DOHH2 (cell line): Measurements from ENCODE around the gene MPI.
"Not testable (repeated sequence)": the region's sequence is repeated elsewhere in the genome, so short reads cannot be mapped to it uniquely, and the experiment has no call there.

Experiments
- H3F3A ChIP-seq: fragments of 200-600 bp; sonication (generic), shearing (Covaris generic); 2 replicates; pipeline ENCODE4 v1.6.0; 2016; ENCODE audit warnings: antibody characterized with exemption, mild to moderate bottlenecking; ENCODE audit not compliant: control insufficient read depth, insufficient read depth
- H3K27ac ChIP-seq: fragments of 200-600 bp; sonication (generic); 2 replicates; pipeline ENCODE4 v1.5.1; 2014; ENCODE audit warnings: low read depth, mild to moderate bottlenecking, low read length, moderate library complexity
- H3K27me3 ChIP-seq: fragments of 200-600 bp; sonication (generic); 2 replicates; pipeline ENCODE4 v1.6.1; 2014; ENCODE audit warnings: mild to moderate bottlenecking, low read length, mixed read lengths; ENCODE audit not compliant: control insufficient read depth
- H3K36me3 ChIP-seq: fragments of 200-600 bp; sonication (generic); 2 replicates; pipeline ENCODE4 v1.6.1; 2014; ENCODE audit warnings: mild to moderate bottlenecking, low read length, moderate library complexity, mixed read lengths; ENCODE audit not compliant: control insufficient read depth
- H3K4me1 ChIP-seq: fragments of 200-600 bp; sonication (generic); 2 replicates; pipeline ENCODE4 v1.6.1; 2014; ENCODE audit warnings: mild to moderate bottlenecking, low read length, mixed read lengths; ENCODE audit not compliant: control insufficient read depth
- H3K4me2 ChIP-seq: fragments of 200-600 bp; sonication (generic); 2 replicates; pipeline ENCODE4 v1.6.0; 2014; ENCODE audit warnings: mild to moderate bottlenecking, low read length, moderate library complexity
- H3K4me3 ChIP-seq: fragments of 200-600 bp; sonication (generic); 2 replicates; pipeline ENCODE4 v1.5.1; 2014; ENCODE audit warnings: mild to moderate bottlenecking, low read length, mixed read lengths
- H3K79me2 ChIP-seq: fragments of 200-600 bp; sonication (generic); 2 replicates; pipeline ENCODE4 v1.6.1; 2014; ENCODE audit warnings: mild to moderate bottlenecking, low read length, mixed read lengths; ENCODE audit not compliant: control insufficient read depth
- H3K9me2 ChIP-seq: fragments of 200-600 bp; sonication (generic); replicated peaks from 2 replicates; pipeline ENCODE4 v1.6.1; 2014; ENCODE audit warnings: mild to moderate bottlenecking, low read length, mixed read lengths; ENCODE audit not compliant: control insufficient read depth
- H3K9me3 ChIP-seq: fragments of 200-600 bp; sonication (generic); 2 replicates; pipeline ENCODE4 v1.6.1; 2014; ENCODE audit warnings: antibody characterized with exemption, low read length, mixed read lengths; ENCODE audit not compliant: control insufficient read depth, insufficient read depth
- H4K20me1 ChIP-seq: fragments of 200-600 bp; sonication (generic); 2 replicates; pipeline ENCODE4 v1.6.0; 2014; ENCODE audit warnings: low read depth, mild to moderate bottlenecking, antibody characterized with exemption, low read length, moderate library complexity; ENCODE audit not compliant: control insufficient read depth, insufficient read depth
- CTCF ChIP-seq: fragments of 200-600 bp; sonication (generic); IDR thresholded peaks from one replicate; pipeline ENCODE4 v1.5.1; 2014; ENCODE audit warnings: antibody characterized with exemption, mild to moderate bottlenecking, low read depth, low read length; ENCODE audit not compliant: poor library complexity, severe bottlenecking
- EZH2phosphoT487 ChIP-seq: fragments of 200-600 bp; sonication (generic); IDR thresholded peaks from 2 replicates; pipeline ENCODE4 v1.6.1; 2017; ENCODE audit warnings: borderline replicate concordance, mild to moderate bottlenecking, antibody characterized with exemption, low read length, moderate library complexity, mixed read lengths

The MPI gene

GRCh38 chr15:74885461-74885860, 4.4 kb upstream of the MPI start:
- no peaks in the 10 kb centered on the region for H3F3A ChIP-seq
- TF ChIP-seq EZH2phosphoT487 (no peak), CTCF (no peak)

GRCh38 chr15:74887537-74888193, 2.2 kb upstream of the MPI start:
- not testable (repeated sequence) for H3K9me2 ChIP-seq, H4K20me1 ChIP-seq, H3K4me2 ChIP-seq, H3K9me3 ChIP-seq, H3K27ac ChIP-seq, H3K4me3 ChIP-seq, H3K27me3 ChIP-seq, H3F3A ChIP-seq
- H3K36me3 ChIP-seq = peaks cover 17% of the 10 kb centered on the region
- H3K79me2 ChIP-seq = peaks cover 14% of the 10 kb centered on the region
- H3K4me1 ChIP-seq = peaks cover 29% of the 10 kb centered on the region

More at GRCh38 chr15:74885461-74885860, 4.4 kb upstream of the MPI start:
- Histone ChIP-seq H3K79me2 (peaks cover 6% of the 10 kb centered on the region), H3K27ac (no peak overlapping the region), H3K9me2 (no peaks in the 10 kb centered on the region), H4K20me1 (no peaks in the 10 kb centered on the region), H3K4me3 (no peak overlapping the region), H3K27me3 (no peaks in the 10 kb centered on the region), H3K9me3 (peaks cover 15% of the 10 kb centered on the region), H3K4me2 (no peak overlapping the region), H3K4me1 (peaks cover 15% of the 10 kb centered on the region), H3K36me3 (no peaks in the 10 kb centered on the region; the same call in 1 of the 2 replicates)

GRCh38 chr15:74888716-74889115, 1.1 kb upstream of the MPI start:
- H4K20me1 ChIP-seq = no peaks in the 10 kb centered on the region
- peaks cover 28% of the 10 kb centered on the region for H3K36me3 ChIP-seq
- H3K27ac ChIP-seq = no peak overlapping the region
- TF ChIP-seq CTCF (no peak), EZH2phosphoT487 (no peak)
- no peaks in the 10 kb centered on the region for H3K9me2 ChIP-seq
- peaks cover 14% of the 10 kb centered on the region for H3K79me2 ChIP-seq
- no peak overlapping the region for H3K4me2 ChIP-seq
- H3K27me3 ChIP-seq = no peaks in the 10 kb centered on the region
- no peaks in the 10 kb centered on the region for H3K9me3 ChIP-seq
- H3K4me1 ChIP-seq = peaks cover 34% of the 10 kb centered on the region
- no peak overlapping the region for H3K4me3 ChIP-seq
- no peaks in the 10 kb centered on the region for H3F3A ChIP-seq

- Histone ChIP-seq H3K4me3 (peak overlapping the region; percentile 89), H3K4me1 (peaks cover 28% of the 10 kb centered on the region), H3K9me3 (no peaks in the 10 kb centered on the region), H3K36me3 (peaks cover 28% of the 10 kb centered on the region), H3K4me2 (peak overlapping the region; percentile 95), H3K9me2 (no peaks in the 10 kb centered on the region), H4K20me1 (no peaks in the 10 kb centered on the region), H3K27ac (no peak overlapping the region), H3K27me3 (no peaks in the 10 kb centered on the region), H3K79me2 (peaks cover 14% of the 10 kb centered on the region), H3F3A (no peaks in the 10 kb centered on the region)
- no peak for TF ChIP-seq CTCF
- TF ChIP-seq EZH2phosphoT487 = no peak
Measured at GRCh38 chr15:74889390-74889882, 406 bp upstream of the MPI start.
